Activated CD4-positive, alpha-beta memory T cell treated with anti-CD3 and anti-CD28 coated beads for 36 hours (primary cell): ENCODE results near the gene CFAP54. TPM values are rescaled to one million over a fixed set of nuclear protein-coding genes. Genes with fewer than 3 reads are reported as not detected.

Experiments used
- CTCF ChIA-PET: fragments of 350-600 bp; sonication (Branson Sonifier 250); formaldehyde crosslinking; loops from one replicate; lab custom pipeline; 2021; ENCODE audit warnings: antibody characterized with exemption, inconsistent platforms; lab: Charles Lee
- POLR2A ChIA-PET: fragments of 350-600 bp; sonication (Branson Sonifier 250); formaldehyde crosslinking; loops from one replicate; lab custom pipeline; 2021; ENCODE audit warnings: antibody characterized with exemption; lab: Charles Lee
- DNase-seq: peaks from one replicate; pipeline ENCODE4 v3.0.0-alpha.2; 2020
- H3K27ac Mint-ChIP-seq: one replicate; pipeline ENCODE4 v1.8.0; 2021; ENCODE audit warnings: mixed read lengths
- H3K27me3 Mint-ChIP-seq: one replicate; pipeline ENCODE4 v1.8.0; 2021; ENCODE audit warnings: mixed read lengths
- H3K36me3 Mint-ChIP-seq: one replicate; pipeline ENCODE4 v1.8.0; 2021; ENCODE audit warnings: mixed read lengths
- H3K4me1 Mint-ChIP-seq: one replicate; pipeline ENCODE4 v1.8.0; 2021; ENCODE audit warnings: low read depth, mixed read lengths
- H3K4me3 Mint-ChIP-seq: one replicate; pipeline ENCODE4 v1.8.0; 2021; ENCODE audit warnings: mild to moderate bottlenecking, mixed read lengths
- H3K9me3 Mint-ChIP-seq: one replicate; pipeline ENCODE4 v1.8.0; 2021; ENCODE audit warnings: mixed read lengths
- intact Hi-C: fragments of 100-400 bp; cut with micrococcal nuclease; formaldehyde crosslinking; loops from one replicate; pipeline ENCODE4 v1.15.1; 2023
- total RNA-seq, 2 experiments: library from RNA; stranded (reverse); gene quantifications; one replicate each; pipeline ENCODE4 v1.2.3, GENCODE V29; 2021

CFAP54 gene
- total RNA-seq, 2 experiments from 2014 or later, result 0.31 to 0.33 TPM

DNA sequence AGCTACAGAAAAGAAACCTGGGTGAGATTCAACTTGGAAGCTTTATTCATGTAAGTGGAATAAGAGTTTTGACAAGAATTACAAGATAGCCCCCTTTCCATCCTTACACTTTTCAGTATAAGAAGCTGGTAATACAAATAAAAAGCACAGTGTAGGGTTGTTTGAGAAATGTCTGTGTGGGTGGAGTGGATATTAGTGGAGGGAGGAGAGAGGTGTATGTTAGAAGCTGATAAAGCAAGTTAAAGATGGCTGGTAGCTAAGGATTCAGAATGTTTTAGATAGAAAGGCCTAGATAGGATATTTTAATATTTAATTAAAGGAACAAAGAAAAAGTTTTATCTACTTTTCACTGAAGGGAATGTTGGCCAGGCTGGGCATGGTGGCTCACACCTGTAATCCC, 12.5 kb downstream of the CFAP54 start:
- DNase-seq, result no peak
- Mint-ChIP-seq H3K36me3 (no peaks in the 10 kb centered on the region), H3K27me3 (no peaks in the 10 kb centered on the region), H3K4me3 (no peak overlapping the region), H3K27ac (peak overlapping the region; percentile 84), H3K9me3 (no peaks in the 10 kb centered on the region), H3K4me1 (peaks cover 39% of the 10 kb centered on the region)
- intact Hi-C loops, result loop anchor here (1.0 to 5.0 kb wide), 7 partner anchors 13 to 455 kb away; partner anchors contain the start of genes CDK17 and CFAP54
- CTCF ChIA-PET, result interaction anchor here (0.6 to 2.0 kb wide), 4 partner anchors 13 to 102 kb away, joined by 3 to 13 read pairs (median 6); partner anchors contain the start of genes CDK17 and CFAP54
- POLR2A ChIA-PET, result interaction anchor here (0.6 to 1.9 kb wide), 2 partner anchors 15 to 298 kb away, joined by 3 to 4 read pairs; no protein-coding TSS in a partner anchor

DNA sequence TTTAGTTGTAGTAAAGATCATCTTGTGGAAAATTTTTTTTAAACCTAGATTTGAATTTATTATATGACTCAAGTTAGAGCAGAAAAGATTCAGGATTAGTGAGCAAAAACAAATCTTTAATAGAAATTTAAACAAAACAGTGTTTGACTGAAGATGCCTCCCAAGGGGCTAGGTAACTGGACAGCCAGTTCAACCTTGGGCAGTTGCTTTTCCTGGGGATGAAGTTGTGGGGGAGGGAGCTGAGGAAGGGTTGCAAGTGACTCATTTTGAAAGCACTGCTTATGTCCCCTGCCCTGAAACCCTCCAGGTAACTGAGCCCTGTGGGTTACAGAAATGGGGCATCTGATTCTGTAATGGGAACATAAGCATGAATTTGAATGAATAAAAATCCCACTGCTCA, 13.1 kb downstream of the CFAP54 start:
- Mint-ChIP-seq H3K27ac (peak overlapping the region; percentile 58), H3K27me3 (no peaks in the 10 kb centered on the region), H3K4me3 (no peak overlapping the region), H3K4me1 (peaks cover 39% of the 10 kb centered on the region), H3K36me3 (no peaks in the 10 kb centered on the region), H3K9me3 (no peaks in the 10 kb centered on the region)
- POLR2A ChIA-PET, result interaction anchor here (0.6 to 1.9 kb wide), 3 partner anchors 14 to 299 kb away, joined by 3 to 4 read pairs (median 3); partner anchors contain the start of gene CDK17
- DNase-seq, result peak; percentile 21
- intact Hi-C loops, result loop anchor here (1.0 to 5.0 kb wide), 5 partner anchors 100 to 455 kb away; partner anchors contain the start of gene CDK17
- CTCF ChIA-PET, result interaction anchor here (2.0 kb wide), 2 partner anchors 13 to 14 kb away, joined by 9 to 13 read pairs; partner anchors contain the start of gene CFAP54

GRCh38 chr12:96502949-96503532, 13.7 kb downstream of the CFAP54 start:
- peak overlapping the region; percentile 66 for H3K27ac Mint-ChIP-seq
- no peaks in the 10 kb centered on the region for H3K27me3 Mint-ChIP-seq
- no peaks in the 10 kb centered on the region for H3K36me3 Mint-ChIP-seq
- no peak overlapping the region for H3K4me3 Mint-ChIP-seq
- ChIA-PET CTCF (interaction anchor here (1.0 to 1.5 kb wide), 3 partner anchors 13 to 103 kb away, joined by 4 to 8 read pairs (median 4); partner anchors contain the start of gene CDK17), POLR2A (interaction anchor here (0.9 to 1.9 kb wide), 2 partner anchors 13 to 103 kb away, joined by 3 to 4 read pairs; partner anchors contain the start of gene CDK17)
- intact Hi-C loops, result loop anchor here (1.0 to 5.0 kb wide), 5 partner anchors 101 to 456 kb away; partner anchors contain the start of gene CDK17
- no peaks in the 10 kb centered on the region for H3K9me3 Mint-ChIP-seq
- DNase-seq, result no peak
- peaks cover 39% of the 10 kb centered on the region for H3K4me1 Mint-ChIP-seq

- Mint-ChIP-seq H3K36me3 (no peaks in the 10 kb centered on the region), H3K4me3 (no peak overlapping the region), H3K4me1 (peaks cover 39% of the 10 kb centered on the region), H3K9me3 (no peaks in the 10 kb centered on the region), H3K27me3 (no peaks in the 10 kb centered on the region), H3K27ac (no peak overlapping the region)
- no peak for DNase-seq
- CTCF ChIA-PET, result interaction anchor here (0.6 to 1.5 kb wide), 5 partner anchors 12 to 104 kb away, joined by 4 to 8 read pairs (median 4); partner anchors contain the start of genes CDK17 and CFAP54
- POLR2A ChIA-PET, result no interaction called here
- intact Hi-C loops, result loop anchor here (5.0 kb wide), 4 partner anchors 102 to 457 kb away; partner anchors contain the start of gene CDK17
Observed at GRCh38 chr12:96503976-96504375, 14.6 kb downstream of the CFAP54 start.

GRCh38 chr12:96506776-96507175, 17.4 kb downstream of the CFAP54 start:
- intact Hi-C loops, result no loop called here
- DNase-seq, result no peak
- H3K27me3 Mint-ChIP-seq, result no peaks in the 10 kb centered on the region
- no peak overlapping the region for H3K4me3 Mint-ChIP-seq
- no peaks in the 10 kb centered on the region for H3K9me3 Mint-ChIP-seq
- CTCF ChIA-PET, result interaction anchor here (1.0 kb wide), 1 partner anchor 291 kb away, joined by 4 read pairs; no protein-coding TSS in a partner anchor
- POLR2A ChIA-PET, result no interaction called here
- H3K27ac Mint-ChIP-seq, result no peak overlapping the region
- H3K36me3 Mint-ChIP-seq, result no peaks in the 10 kb centered on the region
- H3K4me1 Mint-ChIP-seq, result peaks cover 20% of the 10 kb centered on the region

- peaks cover 4% of the 10 kb centered on the region for H3K4me1 Mint-ChIP-seq
- H3K27me3 Mint-ChIP-seq, result no peaks in the 10 kb centered on the region
- CTCF ChIA-PET, result interaction anchor here (0.7 kb wide), 1 partner anchor 9 kb away, joined by 6 read pairs; no protein-coding TSS in a partner anchor
- H3K4me3 Mint-ChIP-seq, result no peak overlapping the region
- intact Hi-C loops, result no loop called here
- POLR2A ChIA-PET, result no interaction called here
- H3K9me3 Mint-ChIP-seq, result no peaks in the 10 kb centered on the region
- H3K36me3 Mint-ChIP-seq, result no peaks in the 10 kb centered on the region
- no peak overlapping the region for H3K27ac Mint-ChIP-seq
- no peak for DNase-seq
Observed at GRCh38 chr12:96510306-96510764, 21.0 kb downstream of the CFAP54 start.

- H3K4me1 Mint-ChIP-seq, result peaks cover 15% of the 10 kb centered on the region
- ChIA-PET POLR2A (no interaction called here), CTCF (interaction anchor here (1.5 to 1.6 kb wide), 2 partner anchors 23 to 298 kb away, joined by 3 to 6 read pairs; partner anchors contain the start of gene CFAP54)
- H3K9me3 Mint-ChIP-seq, result no peaks in the 10 kb centered on the region
- intact Hi-C loops, result no loop called here
- H3K4me3 Mint-ChIP-seq, result no peak overlapping the region
- DNase-seq, result no peak
- H3K36me3 Mint-ChIP-seq, result no peaks in the 10 kb centered on the region
- no peaks in the 10 kb centered on the region for H3K27me3 Mint-ChIP-seq
- no peak overlapping the region for H3K27ac Mint-ChIP-seq
Observed at GRCh38 chr12:96513166-96513565, 23.8 kb downstream of the CFAP54 start.

- intact Hi-C loops, result no loop called here
- CTCF ChIA-PET, result interaction anchor here (1.5 to 1.6 kb wide), 2 partner anchors 24 to 299 kb away, joined by 3 to 6 read pairs; partner anchors contain the start of gene CFAP54
- Mint-ChIP-seq H3K4me3 (no peak overlapping the region), H3K36me3 (no peaks in the 10 kb centered on the region), H3K4me1 (peaks cover 15% of the 10 kb centered on the region), H3K27ac (no peak overlapping the region), H3K27me3 (no peaks in the 10 kb centered on the region), H3K9me3 (no peaks in the 10 kb centered on the region)
- POLR2A ChIA-PET, result no interaction called here
- no peak for DNase-seq
Observed at GRCh38 chr12:96513681-96514080, 24.3 kb downstream of the CFAP54 start.

DNA sequence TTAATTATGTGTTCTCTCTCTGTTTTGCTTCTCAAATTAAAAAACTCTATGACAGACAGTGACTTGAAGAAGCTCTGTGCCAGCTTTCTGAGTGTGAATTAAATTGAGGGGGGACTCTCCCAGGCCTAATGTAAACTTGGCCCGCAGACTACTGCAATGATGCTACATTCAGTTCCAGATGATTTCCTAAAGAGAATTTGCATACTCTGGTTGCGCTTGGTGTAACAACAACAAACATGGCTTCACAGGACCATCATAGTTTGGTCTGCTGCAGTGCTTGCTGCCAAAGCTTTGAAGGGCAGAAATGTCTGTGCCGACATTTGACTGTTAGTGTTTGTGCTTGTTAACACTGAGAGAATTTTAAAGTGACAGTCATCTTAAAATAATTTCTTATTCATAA, 25.0 kb downstream of the CFAP54 start:
- POLR2A ChIA-PET, result no interaction called here
- H3K27me3 Mint-ChIP-seq, result no peaks in the 10 kb centered on the region
- H3K36me3 Mint-ChIP-seq, result no peaks in the 10 kb centered on the region
- no peak overlapping the region for H3K27ac Mint-ChIP-seq
- CTCF ChIA-PET, result interaction anchor here (1.5 to 1.6 kb wide), 2 partner anchors 25 to 300 kb away, joined by 3 to 6 read pairs; partner anchors contain the start of gene CFAP54
- DNase-seq, result no peak
- H3K9me3 Mint-ChIP-seq, result no peaks in the 10 kb centered on the region
- intact Hi-C loops, result no loop called here
- peaks cover 15% of the 10 kb centered on the region for H3K4me1 Mint-ChIP-seq
- no peak overlapping the region for H3K4me3 Mint-ChIP-seq

DNA sequence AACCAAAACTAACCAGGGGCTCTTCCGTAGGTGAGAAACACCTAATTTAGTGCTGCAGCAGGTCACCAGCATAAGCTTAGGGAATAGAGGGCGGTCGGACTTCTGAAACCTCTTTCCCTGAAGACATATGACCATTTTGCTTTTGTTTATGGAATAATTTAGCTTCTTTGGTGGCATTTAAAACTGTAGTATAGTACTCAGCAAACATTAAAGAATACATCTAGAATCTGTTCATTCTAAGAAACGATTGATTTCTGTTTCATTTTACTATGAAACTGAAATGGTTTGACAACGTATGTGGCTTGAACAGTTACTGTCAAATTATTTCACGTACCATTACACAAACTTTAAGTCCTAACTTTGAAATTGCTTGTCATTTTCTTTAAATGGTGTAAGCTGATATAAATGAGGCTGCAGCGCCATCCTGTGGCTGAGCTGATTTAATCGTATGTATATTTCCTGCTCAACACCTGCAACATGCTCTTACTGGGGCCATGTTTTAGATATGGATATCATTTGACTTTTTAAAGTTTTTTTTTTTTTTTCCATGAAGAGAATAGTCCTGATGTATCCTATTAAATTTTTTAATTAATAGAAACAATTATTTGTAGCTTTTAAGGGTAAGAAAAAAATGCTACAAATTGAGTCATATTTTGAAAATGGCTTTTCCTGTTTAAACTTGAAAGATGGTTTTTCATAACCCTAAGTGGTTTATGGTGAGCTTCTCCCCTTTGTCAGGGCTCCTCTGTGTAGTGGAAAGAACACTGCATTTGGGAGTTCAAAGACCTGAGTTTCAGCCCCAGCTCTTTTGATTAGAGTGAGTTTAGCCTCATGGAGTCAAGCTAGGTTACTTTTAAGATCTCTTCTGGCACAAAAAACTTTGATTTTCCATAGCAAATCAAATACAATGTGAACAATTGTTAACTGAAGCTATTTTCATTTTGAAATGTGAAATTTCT, 27.4 kb downstream of the CFAP54 start:
- H3K4me1 Mint-ChIP-seq, result peaks cover 15% of the 10 kb centered on the region

GRCh38 chr12:96520767-96521166, 31.4 kb downstream of the CFAP54 start:
- intact Hi-C loops, result no loop called here
- no peak overlapping the region for H3K27ac Mint-ChIP-seq
- H3K9me3 Mint-ChIP-seq, result no peaks in the 10 kb centered on the region
- H3K4me3 Mint-ChIP-seq, result no peak overlapping the region
- H3K4me1 Mint-ChIP-seq, result peaks cover 15% of the 10 kb centered on the region
- H3K36me3 Mint-ChIP-seq, result no peaks in the 10 kb centered on the region
- H3K27me3 Mint-ChIP-seq, result no peaks in the 10 kb centered on the region
- POLR2A ChIA-PET, result no interaction called here
- CTCF ChIA-PET, result interaction anchor here (1.0 to 1.2 kb wide), 2 partner anchors 31 to 306 kb away, joined by 3 read pairs; partner anchors contain the start of gene CFAP54
- DNase-seq, result no peak

More for the DNA sequence above, 27.4 kb downstream of the CFAP54 start:
- intact Hi-C loops, result loop anchor here (1.0 to 2.0 kb wide), 9 partner anchors 27 to 598 kb away; partner anchors contain the start of gene CFAP54
- Mint-ChIP-seq H3K9me3 (no peaks in the 10 kb centered on the region), H3K4me3 (no peak overlapping the region), H3K36me3 (no peaks in the 10 kb centered on the region), H3K27ac (peak overlapping the region; percentile 44), H3K27me3 (no peaks in the 10 kb centered on the region)
- ChIA-PET CTCF (interaction anchor here (0.6 to 4.2 kb wide), 51 partner anchors 9 to 598 kb away, joined by 3 to 52 read pairs (median 4); partner anchors contain the start of genes CCDC38, CDK17, CFAP54 and LTA4H), POLR2A (interaction anchor here (0.8 to 2.3 kb wide), 4 partner anchors 15 to 116 kb away, joined by 3 to 18 read pairs (median 4); partner anchors contain the start of gene CDK17)
- DNase-seq, result peak; percentile 92
